Stimulated activated naive CD4-positive, alpha-beta T cell (primary cell): ENCODE data around the gene GATAD2B.
"Not testable (repeated sequence)": the region's sequence is repeated elsewhere in the genome, so short reads cannot be mapped to it uniquely, and the experiment has no call there.

Experiments used
- DNase-seq, 6 experiments: peaks; one replicate each; lab custom pipeline; 2025; lab: John Stamatoyannopoulos, UW

The GATAD2B gene

GRCh38 chr1:153795934-153796785, 126.6 kb downstream of the GATAD2B start:
- no peak for DNase-seq

GRCh38 chr1:153795330-153795837, 127.4 kb downstream of the GATAD2B start:
- DNase-seq, result no peak

GRCh38 chr1:153794624-153795329, 128.0 kb downstream of the GATAD2B start:
- DNase-seq, result no peak

- no peak for DNase-seq
Observed at GRCh38 chr1:153793973-153794615, 128.7 kb downstream of the GATAD2B start.

GRCh38 chr1:153793261-153793972, 129.4 kb downstream of the GATAD2B start:
- DNase-seq, result no peak

GRCh38 chr1:153792631-153793041, 130.1 kb downstream of the GATAD2B start:
- no peak for DNase-seq

- no peak for DNase-seq
Observed at GRCh38 chr1:153791648-153792253, 131.0 kb downstream of the GATAD2B start.

GRCh38 chr1:153790966-153791647, 131.7 kb downstream of the GATAD2B start:
- DNase-seq, result no peak

GRCh38 chr1:153790313-153790965, 132.3 kb downstream of the GATAD2B start:
- no peak for DNase-seq

GRCh38 chr1:153789478-153790034, 133.2 kb downstream of the GATAD2B start:
- peak in 2 of 6 experiments; percentile 3 to 13 for DNase-seq

- no peak for DNase-seq
Observed at GRCh38 chr1:153786038-153786790, 136.6 kb downstream of the GATAD2B start.

GRCh38 chr1:153783233-153784190, 139.3 kb downstream of the GATAD2B start:
- DNase-seq, result peak; percentile 83 to 98 (median 88)

GRCh38 chr1:153782648-153783047, 140.1 kb downstream of the GATAD2B start:
- DNase-seq, result not testable (repeated sequence)

- DNase-seq, result no peak
Observed at GRCh38 chr1:153780551-153780950, 142.2 kb downstream of the GATAD2B start.

GRCh38 chr1:153779781-153780541, 142.8 kb downstream of the GATAD2B start:
- no peak for DNase-seq

GRCh38 chr1:153778824-153779519, 143.8 kb downstream of the GATAD2B start:
- no peak for DNase-seq
